CD8-positive, alpha-beta memory T cell (primary cell): ENCODE measurements around the gene CBR3. TPM values are rescaled to one million over a fixed set of nuclear protein-coding genes. Genes with fewer than 3 reads are reported as not detected.
"Not testable (repeated sequence)": the region's sequence is repeated elsewhere in the genome, so short reads cannot be mapped to it uniquely, and the experiment has no call there.

Experiments
- CTCF ChIA-PET: fragments of 350-600 bp; sonication (Branson Sonifier 250); formaldehyde crosslinking; loops from one replicate; lab custom pipeline; 2021; ENCODE audit warnings: antibody characterized with exemption; lab: Charles Lee
- POLR2A ChIA-PET: fragments of 350-600 bp; sonication (Branson Sonifier 250); formaldehyde crosslinking; loops from one replicate; lab custom pipeline; 2021; ENCODE audit warnings: antibody characterized with exemption; lab: Charles Lee
- DNase-seq, 5 donors: peaks; one replicate each; pipeline versions ENCODE4 v3.0.0 to v3.0.0-alpha.2; 2020 to 2022; ENCODE audit warnings: mixed read lengths in 1 of 5
- H3K27ac ChIP-seq: one replicate; pipeline ENCODE4 v1.7.0; 2013; ENCODE audit warnings: low read depth, mild to moderate bottlenecking, low read length, moderate library complexity
- H3K27me3 ChIP-seq: 2 replicates; pipeline ENCODE4 v1.7.0; 2013; ENCODE audit warnings: low read length, mild to moderate bottlenecking; ENCODE audit not compliant: insufficient read depth, poor library complexity, severe bottlenecking
- H3K36me3 ChIP-seq: 2 replicates; pipeline ENCODE4 v1.7.0; 2013; ENCODE audit warnings: mild to moderate bottlenecking, low read length, moderate library complexity; ENCODE audit not compliant: insufficient read depth
- H3K4me1 ChIP-seq: 2 replicates; pipeline ENCODE4 v1.7.0; 2013; ENCODE audit warnings: mild to moderate bottlenecking, low read length, moderate library complexity; ENCODE audit not compliant: insufficient read depth
- H3K4me3 ChIP-seq: 2 replicates; pipeline ENCODE4 v1.7.0; 2013; ENCODE audit warnings: mild to moderate bottlenecking, low read length
- H3K9me3 ChIP-seq: 2 replicates; pipeline ENCODE4 v1.7.0; 2013; ENCODE audit warnings: mild to moderate bottlenecking, low read length
- H3K27ac Mint-ChIP-seq, 8 donors: one replicate each; pipeline ENCODE4 v1.8.0; 2020 to 2021; ENCODE audit warnings: mixed read lengths in 8 of 8, mild to moderate bottlenecking in 6 of 8, inconsistent platforms in 3 of 8, moderate library complexity in 3 of 8
- H3K27me3 Mint-ChIP-seq, 2 donors: one replicate each; pipeline ENCODE4 v1.8.0; 2020 to 2021; ENCODE audit warnings: mixed read lengths in 2 of 2, mild to moderate bottlenecking in 1 of 2, moderate library complexity in 1 of 2
- H3K36me3 Mint-ChIP-seq, 3 donors: one replicate each; pipeline ENCODE4 v1.8.0; 2020 to 2021; ENCODE audit warnings: mixed read lengths in 3 of 3, inconsistent platforms in 1 of 3, mild to moderate bottlenecking in 1 of 3
- H3K4me1 Mint-ChIP-seq, 3 donors: one replicate each; pipeline ENCODE4 v1.8.0; 2020 to 2021; ENCODE audit warnings: mixed read lengths in 3 of 3, inconsistent platforms in 1 of 3, mild to moderate bottlenecking in 1 of 3
- H3K4me3 Mint-ChIP-seq, 7 donors: one replicate each; pipeline ENCODE4 v1.8.0; 2020 to 2021; ENCODE audit warnings: mixed read lengths in 7 of 7, mild to moderate bottlenecking in 6 of 7, moderate library complexity in 4 of 7, inconsistent platforms in 2 of 7
- H3K9me3 Mint-ChIP-seq, 5 donors: one replicate each; pipeline ENCODE4 v1.8.0; 2020 to 2022; ENCODE audit warnings: mixed read lengths in 5 of 5, mild to moderate bottlenecking in 3 of 5, moderate library complexity in 2 of 5, inconsistent platforms in 1 of 5
- polyA plus RNA-seq: library from polyadenylated mRNA; unstranded; fragments of 300-500 nt; fragmentation: Illumina TruSeq; gene quantifications from one replicate; pipeline ENCODE4 v1.2.3, GENCODE V29; 2021
- total RNA-seq, 2 experiments: library from RNA; stranded (reverse); gene quantifications; one replicate each; pipeline ENCODE4 v1.2.3, GENCODE V29; 2021

Gene CBR3
- total and polyA plus RNA-seq, 3 experiments from 2014 or later = 2.3 to 7.9 (median 7.6) TPM

DNA sequence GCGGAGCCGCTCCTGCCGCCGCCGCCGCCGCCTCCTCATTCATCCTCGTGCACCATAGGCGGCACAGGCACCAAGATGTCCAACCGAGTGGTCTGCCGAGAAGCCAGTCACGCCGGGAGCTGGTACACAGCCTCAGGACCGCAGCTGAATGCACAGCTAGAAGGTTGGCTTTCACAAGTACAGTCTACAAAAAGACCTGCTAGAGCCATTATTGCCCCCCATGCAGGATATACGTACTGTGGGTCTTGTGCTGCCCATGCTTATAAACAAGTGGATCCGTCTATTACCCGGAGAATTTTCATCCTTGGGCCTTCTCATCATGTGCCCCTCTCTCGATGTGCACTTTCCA, 4.5 kb upstream of the CBR3 start:
- Mint-ChIP-seq H3K4me1 (peaks cover 21 to 34% (median 24%) of the 10 kb centered on the region in 3 donors), H3K4me3 (peak overlapping the region; percentile 85 to 92 (median 89)), H3K27ac (peak overlapping the region in 7 of 8 donors; percentile 46 to 91 (median 74))
- H3K4me3 ChIP-seq, H3K36me3 ChIP-seq, POLR2A ChIA-PET, H3K9me3 ChIP-seq, H3K27me3 ChIP-seq, H3K27ac ChIP-seq, H3K36me3 Mint-ChIP-seq, H3K9me3 Mint-ChIP-seq, H3K27me3 Mint-ChIP-seq: not testable (repeated sequence)
- peaks cover 13% of the 10 kb centered on the region for H3K4me1 ChIP-seq
- CTCF ChIA-PET = interaction anchor here (0.8 kb wide), 1 partner anchor 11 kb away, joined by 3 read pairs; no protein-coding TSS in a partner anchor
- DNase-seq = peak in 1 of 5 donors; percentile 16

DNA sequence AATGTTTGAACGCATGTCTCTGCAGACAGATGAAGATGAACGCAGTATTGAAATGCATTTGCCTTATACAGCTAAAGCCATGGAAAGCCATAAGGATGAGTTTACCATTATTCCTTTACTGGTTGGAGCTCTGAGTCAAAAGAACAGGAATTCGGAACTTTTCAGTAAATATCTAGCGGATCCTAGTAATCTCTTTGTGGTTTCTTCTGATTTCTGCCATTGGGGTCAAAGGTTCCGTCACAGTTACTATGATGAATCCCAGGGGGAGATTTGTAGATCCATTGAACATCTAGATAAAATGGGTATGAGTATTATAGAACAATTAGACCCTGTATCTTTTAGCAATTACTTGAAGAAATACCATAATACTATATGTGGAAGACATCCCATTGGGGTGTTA, 4.0 kb upstream of the CBR3 start:
- Mint-ChIP-seq H3K4me3 (peak overlapping the region; percentile 85 to 92 (median 89)), H3K27ac (peak overlapping the region in 2 of 8 donors; percentile 89 to 91), H3K4me1 (peaks cover 19 to 33% (median 23%) of the 10 kb centered on the region in 3 donors)
- H3K4me3 ChIP-seq, DNase-seq, H3K36me3 Mint-ChIP-seq, H3K36me3 ChIP-seq, POLR2A ChIA-PET, H3K27me3 Mint-ChIP-seq, H3K9me3 Mint-ChIP-seq, H3K9me3 ChIP-seq, H3K27me3 ChIP-seq, H3K27ac ChIP-seq: not testable (repeated sequence)
- H3K4me1 ChIP-seq = peaks cover 13% of the 10 kb centered on the region
- CTCF ChIA-PET = interaction anchor here (0.8 kb wide), 1 partner anchor 10 kb away, joined by 3 read pairs; no protein-coding TSS in a partner anchor

- CTCF ChIA-PET = interaction anchor here (0.7 to 1.4 kb wide), 2 partner anchors 8 to 18 kb away, joined by 4 read pairs; no protein-coding TSS in a partner anchor
- no peaks in the 10 kb centered on the region for H3K9me3 ChIP-seq
- no peak overlapping the region for H3K27ac ChIP-seq
- Mint-ChIP-seq H3K9me3 (no peaks in the 10 kb centered on the region), H3K36me3 (peaks cover 0 to 9% (median 0%) of the 10 kb centered on the region in 3 donors), H3K27me3 (no peaks in the 10 kb centered on the region), H3K4me3 (peak overlapping the region in 1 of 7 donors; percentile 35), H3K4me1 (peaks cover 21 to 36% (median 27%) of the 10 kb centered on the region in 3 donors), H3K27ac (no peak overlapping the region)
- POLR2A ChIA-PET = interaction anchor here (0.6 kb wide), 1 partner anchor 21 kb away, joined by 6 read pairs; no protein-coding TSS in a partner anchor
- peaks cover 17% of the 10 kb centered on the region for H3K4me1 ChIP-seq
- peaks cover 3% of the 10 kb centered on the region for H3K27me3 ChIP-seq
- no peaks in the 10 kb centered on the region for H3K36me3 ChIP-seq
- DNase-seq = no peak
- no peak overlapping the region for H3K4me3 ChIP-seq
Observed at GRCh38 chr21:36132696-36133095, 2.2 kb upstream of the CBR3 start.

- Mint-ChIP-seq H3K27ac (peak overlapping the region; percentile 47 to 95 (median 75)), H3K27me3 (no peaks in the 10 kb centered on the region), H3K4me1 (peaks cover 16 to 21% (median 18%) of the 10 kb centered on the region in 3 donors), H3K4me3 (peak overlapping the region; percentile 86 to 96 (median 92)), H3K36me3 (peaks cover 0 to 9% (median 2%) of the 10 kb centered on the region in 3 donors), H3K9me3 (no peaks in the 10 kb centered on the region)
- no peaks in the 10 kb centered on the region for H3K36me3 ChIP-seq
- H3K9me3 ChIP-seq = no peaks in the 10 kb centered on the region
- peaks cover 3% of the 10 kb centered on the region for H3K27me3 ChIP-seq
- ChIA-PET CTCF (interaction anchor here (1.0 to 2.0 kb wide), 5 partner anchors 9 to 38 kb away, joined by 3 to 11 read pairs (median 4); no protein-coding TSS in a partner anchor), POLR2A (interaction anchor here (0.9 to 1.0 kb wide), 2 partner anchors 153 to 184 kb away, joined by 3 read pairs; no protein-coding TSS in a partner anchor)
- H3K27ac ChIP-seq = peak overlapping the region; percentile 12
- H3K4me3 ChIP-seq = peak overlapping the region; percentile 85
- peak; percentile 31 to 60 (median 37) for DNase-seq
- H3K4me1 ChIP-seq = peaks cover 12% of the 10 kb centered on the region
Observed at GRCh38 chr21:36135391-36136102, 668 bp downstream of the CBR3 start.

- peaks cover 14% of the 10 kb centered on the region for H3K4me1 ChIP-seq
- POLR2A ChIA-PET, H3K27me3 ChIP-seq, H3K36me3 Mint-ChIP-seq, H3K27ac ChIP-seq, H3K4me3 ChIP-seq, H3K36me3 ChIP-seq, H3K9me3 Mint-ChIP-seq, H3K9me3 ChIP-seq, DNase-seq, H3K27ac Mint-ChIP-seq, H3K4me3 Mint-ChIP-seq, H3K27me3 Mint-ChIP-seq: not testable (repeated sequence)
- CTCF ChIA-PET = interaction anchor here (0.8 to 7.3 kb wide), 9 partner anchors 11 to 189 kb away, joined by 3 to 34 read pairs (median 7); no protein-coding TSS in a partner anchor
- peaks cover 17 to 20% (median 18%) of the 10 kb centered on the region in 3 donors for H3K4me1 Mint-ChIP-seq
Observed at GRCh38 chr21:36139791-36140190, 4.9 kb downstream of the CBR3 start.

GRCh38 chr21:36141513-36141925, 6.6 kb downstream of the CBR3 start:
- peak; percentile 79 to 89 (median 84) for DNase-seq
- Mint-ChIP-seq H3K4me1 (peaks cover 19 to 25% (median 22%) of the 10 kb centered on the region in 3 donors), H3K4me3 (peak overlapping the region in 2 of 7 donors; percentile 11 to 25), H3K27me3 (no peaks in the 10 kb centered on the region), H3K27ac (peak overlapping the region; percentile 40 to 85 (median 66)), H3K9me3 (no peaks in the 10 kb centered on the region), H3K36me3 (peaks cover 0 to 3% (median 2%) of the 10 kb centered on the region in 3 donors)
- Histone ChIP-seq H3K27ac (no peak overlapping the region), H3K4me1 (peaks cover 26% of the 10 kb centered on the region), H3K9me3 (no peaks in the 10 kb centered on the region), H3K36me3 (no peaks in the 10 kb centered on the region), H3K27me3 (no peaks in the 10 kb centered on the region), H3K4me3 (no peak overlapping the region)
- ChIA-PET CTCF (interaction anchor here (0.8 to 7.3 kb wide), 16 partner anchors 9 to 189 kb away, joined by 3 to 34 read pairs (median 5); partner anchors contain the start of gene DOP1B), POLR2A (interaction anchor here (0.7 kb wide), 2 partner anchors 44 to 1334 kb away, joined by 6 to 7 read pairs; no protein-coding TSS in a partner anchor)

GRCh38 chr21:36144233-36144632, 9.4 kb downstream of the CBR3 start:
- peaks cover 25% of the 10 kb centered on the region for H3K4me1 ChIP-seq
- H3K4me3 Mint-ChIP-seq, POLR2A ChIA-PET, H3K27ac ChIP-seq, DNase-seq, H3K4me3 ChIP-seq, H3K36me3 ChIP-seq, H3K36me3 Mint-ChIP-seq, H3K9me3 ChIP-seq, H3K27me3 Mint-ChIP-seq, H3K27me3 ChIP-seq, H3K9me3 Mint-ChIP-seq: not testable (repeated sequence)
- peak overlapping the region in 1 of 8 donors; percentile 46 for H3K27ac Mint-ChIP-seq
- CTCF ChIA-PET = interaction anchor here (1.5 to 7.3 kb wide), 3 partner anchors 9 to 186 kb away, joined by 5 to 34 read pairs (median 26); no protein-coding TSS in a partner anchor
- peaks cover 22 to 26% (median 23%) of the 10 kb centered on the region in 3 donors for H3K4me1 Mint-ChIP-seq
